Measurements from ENCODE around the gene RSBN1L.

RSBN1L gene

GRCh38 chr7:77734659-77735421 lies 38.6 kb downstream of the RSBN1L start:
- DNase-seq, result no peak

- DNase-seq, result no peak
These were observed 39.2 kb downstream of the RSBN1L start for GRCh38 chr7:77735457-77735856.

GRCh38 chr7:77736991-77737390 lies 40.7 kb downstream of the RSBN1L start:
- DNase-seq, result no peak

- no peak for DNase-seq
These were observed 42.1 kb downstream of the RSBN1L start for GRCh38 chr7:77738382-77738781.

- peak; percentile 56 for DNase-seq
These were observed 42.6 kb downstream of the RSBN1L start for GRCh38 chr7:77738871-77739270.

- no peak for DNase-seq
These were observed 44.0 kb downstream of the RSBN1L start for GRCh38 chr7:77740257-77740656.

- DNase-seq, result no peak
These were observed 47.3 kb downstream of the RSBN1L start for GRCh38 chr7:77743518-77743917.

- DNase-seq, result no peak
These were observed 49.5 kb downstream of the RSBN1L start for GRCh38 chr7:77745746-77746145.

GRCh38 chr7:77746164-77746823 lies 50.0 kb downstream of the RSBN1L start:
- no peak for DNase-seq

- DNase-seq, result no peak
These were observed 50.5 kb downstream of the RSBN1L start for GRCh38 chr7:77746824-77747165.

- no peak for DNase-seq
These were observed 50.9 kb downstream of the RSBN1L start for GRCh38 chr7:77747178-77747577.

GRCh38 chr7:77747718-77748117 lies 51.5 kb downstream of the RSBN1L start:
- no peak for DNase-seq

- DNase-seq, result no peak
These were observed 55.8 kb downstream of the RSBN1L start for GRCh38 chr7:77752016-77752415.

- no peak for DNase-seq
These were observed 56.9 kb downstream of the RSBN1L start for GRCh38 chr7:77753173-77753572.

- no peak for DNase-seq
These were observed 61.3 kb downstream of the RSBN1L start for GRCh38 chr7:77757589-77757988.

- peak; percentile 77 for DNase-seq
These were observed 63.1 kb downstream of the RSBN1L start for GRCh38 chr7:77759294-77759889.

GRCh38 chr7:77760809-77761453 lies 64.7 kb downstream of the RSBN1L start:
- no peak for DNase-seq

- no peak for DNase-seq
These were observed 69.2 kb downstream of the RSBN1L start for GRCh38 chr7:77765481-77765880.

- peak; percentile 8 for DNase-seq
These were observed 69.9 kb downstream of the RSBN1L start for GRCh38 chr7:77765906-77766800.

GRCh38 chr7:77766801-77767605 lies 70.7 kb downstream of the RSBN1L start:
- no peak for DNase-seq

GRCh38 chr7:77770316-77770715 lies 74.1 kb downstream of the RSBN1L start:
- DNase-seq, result no peak

- DNase-seq, result no peak
These were observed 75.6 kb downstream of the RSBN1L start for GRCh38 chr7:77771901-77772300.

Measured in kidney glomerular epithelial cell (primary cell).